ENCODE measurements around the gene USP13. TPM values are rescaled to one million over a fixed set of nuclear protein-coding genes. Genes with fewer than 3 reads are reported as not detected.

Gene USP13
- total RNA-seq, 2 donors from 2014 or later: 4.3 to 6.6 TPM

GRCh38 chr3:179688850-179689249, 36.0 kb downstream of the USP13 start:
- no peak for DNase-seq
- TF ChIP-seq CTCF (IDR thresholded peaks at IDR 0.05): no peak
- Histone ChIP-seq H3K36me3 (no peaks in the 10 kb centered on the region), H3K4me3 (no peak overlapping the region), H3K27me3 (no peaks in the 10 kb centered on the region), H3K9me3 (no peaks in the 10 kb centered on the region), H3K27ac (no peak overlapping the region), H3K4me1 (no peaks in the 10 kb centered on the region), H3K9ac (ENCODE audit: low read depth in 2 of 2, low read length in 2 of 2) (no peak overlapping the region)
- intact Hi-C loops (cut with DNase I): no loop called here

GRCh38 chr3:179694731-179695130, 41.9 kb downstream of the USP13 start:
- no peaks in the 10 kb centered on the region for H3K4me1 ChIP-seq
- H3K27me3 ChIP-seq: no peaks in the 10 kb centered on the region
- no peaks in the 10 kb centered on the region for H3K36me3 ChIP-seq
- H3K27ac ChIP-seq: no peak overlapping the region
- H3K4me3 ChIP-seq: no peak overlapping the region
- no peak for DNase-seq
- H3K9me3 ChIP-seq: no peaks in the 10 kb centered on the region
- H3K9ac ChIP-seq (ENCODE audit: low read depth in 2 of 2, low read length in 2 of 2): no peak overlapping the region
- intact Hi-C loops (cut with DNase I): no loop called here
- no peak for TF ChIP-seq CTCF (IDR thresholded peaks at IDR 0.05)

GRCh38 chr3:179695672-179696313, 43.0 kb downstream of the USP13 start:
- TF ChIP-seq CTCF (IDR thresholded peaks at IDR 0.05): no peak

GRCh38 chr3:179697736-179698332, 45.0 kb downstream of the USP13 start:
- Histone ChIP-seq H3K27me3 (no peaks in the 10 kb centered on the region), H3K36me3 (no peaks in the 10 kb centered on the region), H3K4me3 (no peak overlapping the region), H3K9ac (ENCODE audit: low read depth in 2 of 2, low read length in 2 of 2) (no peak overlapping the region), H3K27ac (no peak overlapping the region), H3K4me1 (no peaks in the 10 kb centered on the region), H3K9me3 (no peaks in the 10 kb centered on the region)
- DNase-seq: no peak
- no peak for TF ChIP-seq CTCF (IDR thresholded peaks at IDR 0.05)
- intact Hi-C loops (cut with DNase I): no loop called here

More at GRCh38 chr3:179695672-179696313, 43.0 kb downstream of the USP13 start:
- Histone ChIP-seq H3K4me1 (no peaks in the 10 kb centered on the region), H3K9ac (ENCODE audit: low read depth in 2 of 2, low read length in 2 of 2) (no peak overlapping the region), H3K27ac (no peak overlapping the region), H3K27me3 (no peaks in the 10 kb centered on the region), H3K9me3 (no peaks in the 10 kb centered on the region), H3K36me3 (no peaks in the 10 kb centered on the region), H3K4me3 (no peak overlapping the region)
- intact Hi-C loops (cut with DNase I): no loop called here
- no peak for DNase-seq

GRCh38 chr3:179700716-179701115, 47.9 kb downstream of the USP13 start:
- DNase-seq: no peak
- TF ChIP-seq CTCF (IDR thresholded peaks at IDR 0.05): no peak
- intact Hi-C loops (cut with DNase I): no loop called here
- no peaks in the 10 kb centered on the region for H3K27me3 ChIP-seq
- no peak overlapping the region for H3K9ac ChIP-seq (ENCODE audit: low read depth in 2 of 2, low read length in 2 of 2)
- no peaks in the 10 kb centered on the region for H3K36me3 ChIP-seq
- H3K4me1 ChIP-seq: no peaks in the 10 kb centered on the region
- no peak overlapping the region for H3K4me3 ChIP-seq
- no peaks in the 10 kb centered on the region for H3K9me3 ChIP-seq
- no peak overlapping the region for H3K27ac ChIP-seq

All from colonic mucosa (tissue), 4 donors.